Measurements from ENCODE around the gene COL13A1. TPM values are rescaled to one million over a fixed set of nuclear protein-coding genes. Genes with fewer than 3 reads are reported as not detected.

Gene COL13A1
- total and polyA plus RNA-seq, 2 experiments from 2014 or later: 5.2 to 8.6 TPM

- no peak for TF ChIP-seq CREB1 (CRISPR knock-in tag; IDR thresholded peaks at IDR 0.05; ENCODE audit: low read depth)
- no peak for TF ChIP-seq STAT1 (IDR thresholded peaks at IDR 0.05; ENCODE audit: unreplicated experiment)
- no peak for TF ChIP-seq POLR2AphosphoS5 (IDR thresholded peaks at IDR 0.05; ENCODE audit: low read depth)
- TF ChIP-seq EZH2 (IDR thresholded peaks at IDR 0.05; ENCODE audit: low read depth, unreplicated experiment): no peak
- TF ChIP-seq, protein P1, sequence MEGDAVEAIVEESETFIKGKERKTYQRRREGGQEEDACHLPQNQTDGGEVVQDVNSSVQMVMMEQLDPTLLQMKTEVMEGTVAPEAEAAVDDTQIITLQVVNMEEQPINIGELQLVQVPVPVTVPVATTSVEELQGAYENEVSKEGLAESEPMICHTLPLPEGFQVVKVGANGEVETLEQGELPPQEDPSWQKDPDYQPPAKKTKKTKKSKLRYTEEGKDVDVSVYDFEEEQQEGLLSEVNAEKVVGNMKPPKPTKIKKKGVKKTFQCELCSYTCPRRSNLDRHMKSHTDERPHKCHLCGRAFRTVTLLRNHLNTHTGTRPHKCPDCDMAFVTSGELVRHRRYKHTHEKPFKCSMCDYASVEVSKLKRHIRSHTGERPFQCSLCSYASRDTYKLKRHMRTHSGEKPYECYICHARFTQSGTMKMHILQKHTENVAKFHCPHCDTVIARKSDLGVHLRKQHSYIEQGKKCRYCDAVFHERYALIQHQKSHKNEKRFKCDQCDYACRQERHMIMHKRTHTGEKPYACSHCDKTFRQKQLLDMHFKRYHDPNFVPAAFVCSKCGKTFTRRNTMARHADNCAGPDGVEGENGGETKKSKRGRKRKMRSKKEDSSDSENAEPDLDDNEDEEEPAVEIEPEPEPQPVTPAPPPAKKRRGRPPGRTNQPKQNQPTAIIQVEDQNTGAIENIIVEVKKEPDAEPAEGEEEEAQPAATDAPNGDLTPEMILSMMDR (conservative IDR thresholded peaks at IDR 0.05; ENCODE audit: low read depth in 2 of 2): no peak
- no peaks in the 10 kb centered on the region for H3F3A ChIP-seq (replicated peaks; ENCODE audit: low read depth)
- H3K79me2 ChIP-seq (replicated peaks; ENCODE audit: insufficient read depth): no peaks in the 10 kb centered on the region
- no peaks in the 10 kb centered on the region for H4K20me1 ChIP-seq (replicated peaks; ENCODE audit: insufficient read depth)
- no peak overlapping the region for H3K4me2 ChIP-seq
- no peaks in the 10 kb centered on the region for H3K27me3 ChIP-seq (ENCODE audit: insufficient read depth)
- peaks cover 5% of the 10 kb centered on the region; the same call in 1 of the 2 replicates for H3K9me2 ChIP-seq (ENCODE audit: insufficient read depth)
- H2AFZ ChIP-seq: no peak overlapping the region
- DNase-seq (ENCODE audit: low spot score) (no peak), ATAC-seq (no peak)
- H3K27ac ChIP-seq (ENCODE audit: low read depth): no peak overlapping the region
- H3K4me1 ChIP-seq (ENCODE audit: insufficient read depth): no peaks in the 10 kb centered on the region
- Mint-ChIP-seq H3K4me3 (no peak overlapping the region), H3K36me3 (ENCODE audit: low read depth) (no peaks in the 10 kb centered on the region), H3K27ac (no peak overlapping the region), H3K27me3 (ENCODE audit: insufficient read depth, low read depth, poor library complexity) (peaks cover 12% of the 10 kb centered on the region), H3K4me1 (peaks cover 13% of the 10 kb centered on the region), H3K9me3 (no peaks in the 10 kb centered on the region)
- no peak overlapping the region for H3K4me3 ChIP-seq
- H3K36me3 ChIP-seq (ENCODE audit: insufficient read depth): no peaks in the 10 kb centered on the region
These were observed 105.8 kb downstream of the COL13A1 start for GRCh38 chr10:69907517-69907916.

DNA sequence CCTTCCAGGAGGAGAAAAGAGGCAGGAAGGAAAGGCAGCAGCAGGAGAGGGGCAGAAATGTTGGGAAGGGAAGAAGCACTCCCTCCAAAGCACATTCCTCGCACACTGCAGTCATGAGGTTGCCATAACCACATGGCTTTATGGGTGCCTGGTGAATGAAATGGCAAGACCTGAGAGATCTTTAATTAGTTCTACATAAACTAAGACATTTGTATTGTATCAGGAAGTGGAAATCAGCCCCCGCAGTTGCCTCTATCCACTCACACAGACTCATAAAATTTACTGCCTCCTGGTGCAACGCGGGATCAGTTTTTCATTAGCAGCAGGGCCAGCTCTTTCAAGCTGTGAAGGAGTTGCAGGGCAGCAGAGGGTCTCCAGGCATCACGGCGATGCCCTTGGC is 106.4 kb downstream of the COL13A1 start:
- Mint-ChIP-seq H3K4me1 (peaks cover 15% of the 10 kb centered on the region), H3K36me3 (ENCODE audit: low read depth) (no peaks in the 10 kb centered on the region), H3K27me3 (ENCODE audit: insufficient read depth, low read depth, poor library complexity) (peaks cover 12% of the 10 kb centered on the region), H3K4me3 (no peak overlapping the region), H3K9me3 (no peaks in the 10 kb centered on the region), H3K27ac (no peak overlapping the region)
- Histone ChIP-seq H4K20me1 (replicated peaks; ENCODE audit: insufficient read depth) (no peaks in the 10 kb centered on the region), H3K4me1 (ENCODE audit: insufficient read depth) (no peaks in the 10 kb centered on the region), H3K79me2 (replicated peaks; ENCODE audit: insufficient read depth) (no peaks in the 10 kb centered on the region), H3K27ac (ENCODE audit: low read depth) (no peak overlapping the region), H3K4me3 (no peak overlapping the region), H3K9me2 (ENCODE audit: insufficient read depth) (peaks cover 5% of the 10 kb centered on the region; the same call in 1 of the 2 replicates), H3F3A (replicated peaks; ENCODE audit: low read depth) (no peaks in the 10 kb centered on the region), H3K4me2 (no peak overlapping the region), H2AFZ (no peak overlapping the region), H3K36me3 (ENCODE audit: insufficient read depth) (no peaks in the 10 kb centered on the region), H3K27me3 (ENCODE audit: insufficient read depth) (no peaks in the 10 kb centered on the region)
- ATAC-seq (no peak), DNase-seq (ENCODE audit: low spot score) (no peak)
- no peak for TF ChIP-seq STAT1 (IDR thresholded peaks at IDR 0.05; ENCODE audit: unreplicated experiment)
- TF ChIP-seq, protein P1 (conservative IDR thresholded peaks at IDR 0.05; ENCODE audit: low read depth in 2 of 2): no peak
- TF ChIP-seq EZH2 (IDR thresholded peaks at IDR 0.05; ENCODE audit: low read depth, unreplicated experiment): no peak
- no peak for TF ChIP-seq JUNB (IDR thresholded peaks at IDR 0.05; ENCODE audit: unreplicated experiment)
- TF ChIP-seq, protein P2, sequence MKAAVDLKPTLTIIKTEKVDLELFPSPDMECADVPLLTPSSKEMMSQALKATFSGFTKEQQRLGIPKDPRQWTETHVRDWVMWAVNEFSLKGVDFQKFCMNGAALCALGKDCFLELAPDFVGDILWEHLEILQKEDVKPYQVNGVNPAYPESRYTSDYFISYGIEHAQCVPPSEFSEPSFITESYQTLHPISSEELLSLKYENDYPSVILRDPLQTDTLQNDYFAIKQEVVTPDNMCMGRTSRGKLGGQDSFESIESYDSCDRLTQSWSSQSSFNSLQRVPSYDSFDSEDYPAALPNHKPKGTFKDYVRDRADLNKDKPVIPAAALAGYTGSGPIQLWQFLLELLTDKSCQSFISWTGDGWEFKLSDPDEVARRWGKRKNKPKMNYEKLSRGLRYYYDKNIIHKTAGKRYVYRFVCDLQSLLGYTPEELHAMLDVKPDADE (IDR thresholded peaks at IDR 0.05): no peak
- TF ChIP-seq ZNF462 (CRISPR knock-in tag; IDR thresholded peaks at IDR 0.05): no peak
- no peak for TF ChIP-seq ZNF331 (CRISPR knock-in tag; IDR thresholded peaks at IDR 0.05; ENCODE audit: low read depth)
- TF ChIP-seq EZH2phosphoT487 (IDR thresholded peaks at IDR 0.05; ENCODE audit: unreplicated experiment): no peak
- TF ChIP-seq CREB1 (CRISPR knock-in tag; IDR thresholded peaks at IDR 0.05; ENCODE audit: low read depth): no peak
- no peak for TF ChIP-seq POLR2AphosphoS5 (IDR thresholded peaks at IDR 0.05; ENCODE audit: low read depth)
